ENCODE measurements around the gene ALPG.
"Not testable (repeated sequence)": the region's sequence is repeated elsewhere in the genome, so short reads cannot be mapped to it uniquely, and the experiment has no call there.

Gene ALPG

GRCh38 chr2:232396683-232397082, 10.0 kb upstream of the ALPG start:
- DNase-seq (ENCODE audit: low read depth in 2 of 2), result no peak

DNA sequence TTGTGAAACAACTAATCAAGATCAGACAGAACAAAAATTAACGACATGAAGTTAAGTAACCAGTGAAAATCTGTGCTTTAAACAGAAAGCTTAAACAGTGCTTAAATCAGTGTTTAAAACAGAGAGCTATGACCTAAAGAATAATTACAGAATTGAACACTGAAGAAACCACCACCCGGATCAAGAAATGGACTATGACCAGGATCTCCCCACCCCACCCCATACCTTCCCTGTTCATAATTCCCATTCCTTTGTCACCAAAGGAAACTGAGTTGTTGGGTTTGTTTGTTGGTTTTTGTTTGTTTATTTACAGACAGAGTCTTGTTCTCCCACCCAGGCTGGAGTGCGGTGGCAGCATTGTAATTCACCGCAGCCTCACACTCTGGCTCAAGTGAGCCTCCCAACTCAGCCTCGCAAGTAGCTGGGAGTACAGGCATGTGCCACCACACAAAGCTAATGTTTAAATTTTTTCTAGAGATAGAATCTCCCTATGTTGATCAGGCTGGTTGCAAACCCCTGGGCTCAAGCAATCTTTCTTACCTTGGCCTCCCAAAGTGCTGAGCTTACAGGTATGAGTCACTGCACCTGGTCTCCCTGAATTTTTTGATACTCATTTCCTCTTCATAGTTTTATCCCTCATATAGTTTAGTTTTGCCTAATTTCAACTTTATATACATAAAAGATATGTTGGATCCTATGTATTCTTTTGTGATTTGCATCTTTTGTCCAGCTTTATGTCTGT, 8.2 kb upstream of the ALPG start:
- no peak for DNase-seq (ENCODE audit: low read depth in 2 of 2)

- no peak for DNase-seq (ENCODE audit: low read depth in 2 of 2)
These were observed 6.2 kb upstream of the ALPG start for GRCh38 chr2:232400256-232401015.

GRCh38 chr2:232402518-232402917, 4.1 kb upstream of the ALPG start:
- DNase-seq (ENCODE audit: low read depth in 2 of 2), result no peak

DNA sequence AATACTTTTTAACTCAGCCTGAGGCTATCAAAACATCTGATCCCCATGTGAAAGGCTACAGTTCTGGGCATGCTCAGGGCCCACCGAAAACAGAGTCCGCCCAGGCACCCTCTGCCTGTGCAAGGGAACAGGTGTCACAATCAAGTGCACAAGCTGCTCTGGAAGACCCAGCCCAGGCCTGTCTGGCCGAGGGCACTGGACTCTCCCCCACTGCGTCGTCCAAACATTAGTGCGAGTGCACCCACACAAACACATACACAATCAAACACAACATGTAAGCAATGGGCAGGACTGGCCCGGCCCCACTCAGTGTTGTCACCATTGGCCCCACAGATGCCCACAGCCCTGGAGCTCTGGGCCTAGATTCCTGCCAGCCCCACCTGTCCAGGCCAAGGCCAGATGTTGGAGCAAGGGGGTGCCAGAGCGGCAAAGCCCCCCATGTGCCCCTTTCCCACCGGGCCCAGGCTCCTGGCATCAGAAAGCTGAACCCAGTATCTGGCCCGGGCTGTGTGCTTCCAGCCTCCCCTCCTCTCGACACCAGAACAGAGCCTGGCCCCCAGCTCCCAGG, 617 bp upstream of the ALPG start:
- no peak for DNase-seq (ENCODE audit: low read depth in 2 of 2)

DNA sequence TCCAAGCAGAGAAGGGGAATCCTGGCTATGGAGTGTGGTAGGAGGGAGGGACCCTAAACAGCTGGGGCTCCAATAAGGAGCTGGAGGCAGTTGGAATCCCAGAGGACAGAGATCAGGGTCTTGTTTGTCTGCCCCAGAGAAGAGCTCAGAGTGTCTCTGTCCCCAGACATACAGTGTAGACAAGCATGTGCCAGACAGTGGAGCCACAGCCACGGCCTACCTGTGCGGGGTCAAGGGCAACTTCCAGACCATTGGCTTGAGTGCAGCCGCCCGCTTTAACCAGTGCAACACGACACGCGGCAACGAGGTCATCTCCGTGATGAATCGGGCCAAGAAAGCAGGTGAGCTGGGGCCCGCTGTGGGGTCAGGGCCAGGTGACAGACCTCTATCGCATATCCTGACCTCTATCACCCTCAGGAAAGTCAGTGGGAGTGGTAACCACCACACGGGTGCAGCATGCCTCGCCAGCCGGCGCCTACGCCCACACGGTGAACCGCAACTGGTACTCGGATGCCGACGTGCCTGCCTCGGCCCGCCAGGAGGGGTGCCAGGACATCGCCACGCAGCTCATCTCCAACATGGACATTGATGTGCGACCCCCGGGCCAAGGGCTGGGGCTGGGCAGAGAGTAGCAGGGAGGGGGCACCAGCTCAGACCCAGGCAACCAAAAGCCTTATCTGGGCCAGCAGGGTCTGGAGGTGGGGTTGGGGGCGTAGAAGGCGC, 945 bp downstream of the ALPG start:
- DNase-seq (ENCODE audit: low read depth in 2 of 2), result not testable (repeated sequence)

- DNase-seq (ENCODE audit: low read depth in 2 of 2), result not testable (repeated sequence)
These were observed 1.6 kb downstream of the ALPG start for GRCh38 chr2:232408269-232408668.

- DNase-seq (ENCODE audit: low read depth in 2 of 2), result not testable (repeated sequence)
These were observed 3.0 kb downstream of the ALPG start for GRCh38 chr2:232409617-232410016.

DNA sequence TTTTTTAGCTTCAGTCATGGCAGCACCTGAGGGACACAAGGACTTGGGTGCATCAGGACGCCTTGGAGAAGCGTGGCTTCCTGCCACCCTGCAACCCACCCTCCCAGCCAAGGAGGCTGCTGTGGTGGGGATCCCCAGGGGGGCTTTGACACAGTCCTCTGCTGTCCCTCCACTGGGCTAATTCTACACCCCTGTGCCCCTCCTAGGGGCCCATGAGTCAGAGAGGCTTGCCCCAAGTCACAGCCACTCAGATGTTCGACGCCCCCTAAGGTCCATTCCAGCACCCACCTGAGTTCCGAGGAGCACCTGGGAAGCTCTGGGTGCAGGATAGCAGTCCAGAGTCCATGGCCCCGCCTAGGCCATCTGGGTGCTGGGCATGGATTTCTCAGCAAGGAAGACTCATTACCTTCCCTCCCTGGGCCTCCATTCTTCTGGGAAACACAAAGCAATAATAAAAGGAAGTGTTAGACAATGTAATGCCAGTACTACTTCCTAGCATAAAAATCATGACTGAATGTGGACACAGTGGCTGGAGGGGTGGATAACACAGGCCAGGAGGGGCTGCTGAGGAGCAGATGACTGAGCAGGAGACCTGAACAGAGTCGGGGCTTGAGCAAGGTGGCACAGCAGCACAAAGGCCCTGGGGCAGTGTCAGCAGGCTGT, 3.7 kb downstream of the ALPG start:
- no peak for DNase-seq (ENCODE audit: low read depth in 2 of 2)

DNA sequence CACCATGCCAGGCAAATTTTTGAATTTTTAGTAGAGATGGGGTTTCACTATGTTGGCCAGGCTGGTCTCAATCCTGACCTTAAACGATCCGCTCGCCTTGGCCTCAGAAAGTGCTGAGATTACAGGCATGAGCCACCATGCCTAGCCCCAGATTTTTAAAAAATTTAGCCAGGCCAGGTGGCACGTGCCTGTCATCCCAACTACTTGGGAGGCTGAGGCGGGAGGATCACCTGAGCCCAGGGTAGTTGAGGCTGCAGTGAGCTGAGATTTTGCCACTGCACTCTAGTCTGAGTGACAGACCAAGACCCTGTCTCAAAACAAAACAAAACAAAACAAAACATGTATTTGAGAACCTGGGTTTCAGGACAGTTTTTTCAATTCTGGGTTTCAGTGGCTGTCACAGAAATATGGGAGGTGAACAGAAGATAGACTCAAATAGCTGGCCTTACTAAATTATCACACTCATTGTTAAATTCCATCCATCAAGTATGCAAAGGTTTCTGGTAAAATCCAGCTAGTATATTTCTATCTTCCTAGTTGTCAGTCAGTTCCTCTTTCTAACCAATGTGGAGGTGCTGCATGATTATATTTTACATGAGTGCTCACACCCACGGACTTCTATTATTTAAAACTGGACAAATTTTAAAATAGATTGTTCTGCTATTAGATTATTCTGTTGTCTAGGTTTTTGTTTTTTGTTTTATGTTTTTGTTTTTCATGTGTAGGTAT, 5.4 kb downstream of the ALPG start:
- DNase-seq (ENCODE audit: low read depth in 2 of 2), result no peak

GRCh38 chr2:232412986-232413385, 6.3 kb downstream of the ALPG start:
- DNase-seq (ENCODE audit: low read depth in 2 of 2), result no peak

- DNase-seq (ENCODE audit: low read depth in 2 of 2), result no peak
These were observed 8.6 kb downstream of the ALPG start for GRCh38 chr2:232415138-232415690.

DNA sequence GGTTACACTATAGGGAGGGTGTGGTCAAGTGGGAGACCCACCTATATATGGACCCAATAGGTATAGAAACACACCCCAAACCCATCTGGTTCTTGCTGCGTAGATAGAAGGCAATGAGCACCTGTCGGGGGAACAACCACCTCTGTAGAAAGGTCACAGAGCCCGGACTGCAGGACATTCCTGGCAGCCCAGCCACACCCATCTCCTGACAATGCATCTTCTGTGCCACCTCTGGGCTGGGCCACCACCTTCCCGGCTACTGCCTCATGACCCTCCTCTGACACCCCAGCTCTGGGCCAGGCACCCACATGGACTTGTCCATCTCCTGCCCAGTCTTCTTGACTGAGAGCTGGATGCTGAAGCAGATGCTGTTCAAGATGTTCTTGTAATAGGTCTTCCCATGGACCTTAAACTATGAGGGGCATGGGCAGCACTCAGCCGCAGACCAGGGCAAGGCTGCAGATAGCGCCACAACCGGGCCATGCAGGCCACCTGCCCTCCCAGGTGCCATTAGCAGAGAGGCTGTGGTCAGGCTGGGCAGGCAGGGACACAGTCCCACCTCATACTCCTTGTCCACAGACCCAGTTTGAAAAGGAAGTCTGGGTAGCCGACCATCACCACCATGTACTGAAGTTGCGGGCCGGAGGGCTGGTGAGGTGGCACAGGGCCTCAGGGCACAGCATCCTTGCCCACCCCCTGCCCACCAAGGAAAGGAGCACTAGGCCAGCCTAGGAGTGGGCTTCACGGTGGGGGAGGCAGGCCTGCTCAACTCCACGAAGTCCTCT, 9.3 kb downstream of the ALPG start:
- no peak for DNase-seq (ENCODE audit: low read depth in 2 of 2)

DNA sequence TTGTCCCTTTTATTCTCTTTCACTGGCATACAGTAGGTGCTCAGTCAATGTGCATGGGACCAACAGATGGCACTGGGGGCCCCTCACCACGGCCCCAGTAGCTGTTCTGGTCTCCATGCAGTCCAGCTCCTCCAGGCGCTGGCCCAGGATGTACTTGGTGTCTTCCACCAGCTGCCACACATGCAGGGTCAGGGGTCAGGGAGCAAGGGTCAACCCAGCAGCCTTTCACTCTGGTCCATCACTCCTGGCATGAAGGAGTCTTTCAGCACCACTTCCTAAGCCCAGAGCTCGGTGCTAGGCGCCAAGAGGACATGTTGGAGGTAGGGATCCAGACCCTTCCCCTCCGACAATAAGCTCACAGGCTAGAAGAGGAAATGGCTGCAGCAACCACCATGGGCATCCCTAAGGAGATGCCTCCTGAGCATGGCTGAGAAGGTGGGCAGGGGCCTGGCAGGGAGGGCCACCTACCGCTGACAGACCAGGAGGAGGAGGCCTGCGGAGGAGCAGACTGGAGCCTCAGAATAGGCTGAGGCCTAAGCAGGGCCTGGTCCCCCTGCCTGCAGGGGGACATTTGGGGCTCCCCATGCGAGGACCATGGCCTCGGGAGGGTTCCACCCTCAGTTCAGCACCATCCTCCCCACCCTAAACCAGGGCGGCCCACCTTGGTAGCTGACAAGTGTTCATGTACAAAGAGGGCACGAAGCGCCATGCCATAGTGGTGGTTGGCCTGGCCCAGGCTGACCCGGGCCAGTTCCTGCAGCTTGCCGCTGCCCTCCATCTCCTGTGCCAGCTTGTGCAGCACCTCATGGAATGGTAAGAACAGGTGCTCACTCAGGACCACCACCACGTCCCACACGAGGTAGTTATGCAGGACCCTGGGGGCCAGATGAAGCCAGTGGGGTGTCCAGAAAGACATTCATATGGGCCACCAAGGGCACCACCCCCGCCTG, 10.2 kb downstream of the ALPG start:
- DNase-seq (ENCODE audit: low read depth in 2 of 2), result no peak

DNA sequence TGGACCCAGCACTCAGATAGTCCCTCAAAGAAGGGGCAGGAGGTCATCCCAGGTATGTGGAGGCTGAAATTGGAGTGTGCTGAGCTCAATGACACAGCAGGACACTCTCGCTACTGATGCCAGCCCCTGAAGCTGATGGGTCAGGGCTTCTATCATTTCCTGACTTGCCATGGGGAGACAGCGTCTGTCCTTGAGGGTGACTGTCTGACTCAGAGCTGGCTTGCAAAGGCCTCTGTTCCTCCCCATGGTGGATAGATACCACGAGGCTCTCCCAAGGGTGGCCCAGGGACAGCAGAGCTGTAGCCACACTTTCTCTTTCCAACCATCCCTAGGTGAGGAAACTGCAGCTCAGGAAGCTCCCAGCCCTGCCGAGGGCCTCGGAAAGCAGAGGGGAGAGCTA, 10.8 kb downstream of the ALPG start:
- no peak for DNase-seq (ENCODE audit: low read depth in 2 of 2)

GRCh38 chr2:232418056-232418455, 11.4 kb downstream of the ALPG start:
- no peak for DNase-seq (ENCODE audit: low read depth in 2 of 2)

GRCh38 chr2:232418466-232419244, 12.0 kb downstream of the ALPG start:
- DNase-seq (ENCODE audit: low read depth in 2 of 2), result peak in 1 of 2 donors; percentile 7
